Parathyroid adenoma (tissue), 2 donors: Measurements from ENCODE around the gene RAE1.

Experiments used
- H2AFZ ChIP-seq: fragments of 300-600 bp; sonication (generic); one replicate; pipeline ENCODE4 v1.7.0; 2017; ENCODE audit warnings: antibody characterized with exemption, mild to moderate bottlenecking
- H3K27ac ChIP-seq: fragments of 300-600 bp; sonication (generic); one replicate; pipeline ENCODE4 v1.7.0; 2017
- H3K27me3 ChIP-seq: fragments of 300-600 bp; sonication (generic); one replicate; pipeline ENCODE4 v1.7.0; 2017; ENCODE audit warnings: low read length; ENCODE audit not compliant: control insufficient read depth, insufficient read depth
- H3K36me3 ChIP-seq: fragments of 300-600 bp; sonication (generic); one replicate; pipeline ENCODE4 v1.7.0; 2017; ENCODE audit warnings: low read length; ENCODE audit not compliant: control insufficient read depth, insufficient read depth
- H3K4me1 ChIP-seq: fragments of 300-600 bp; sonication (generic); one replicate; pipeline ENCODE4 v1.7.0; 2017; ENCODE audit warnings: control low read depth
- H3K4me2 ChIP-seq: fragments of 300-600 bp; sonication (generic); one replicate; pipeline ENCODE4 v1.7.0; 2017; ENCODE audit warnings: low read length
- H3K4me3 ChIP-seq: fragments of 300-600 bp; sonication (generic); one replicate; pipeline ENCODE4 v1.7.0; 2017; ENCODE audit warnings: low read depth, low read length
- H3K79me2 ChIP-seq: fragments of 300-600 bp; sonication (generic); one replicate; pipeline ENCODE4 v1.7.0; 2017; ENCODE audit warnings: control low read depth
- H3K9ac ChIP-seq: fragments of 300-600 bp; sonication (generic); one replicate; pipeline ENCODE4 v1.7.0; 2017; ENCODE audit warnings: mild to moderate bottlenecking
- H3K9me3 ChIP-seq: fragments of 300-600 bp; sonication (generic); one replicate; pipeline ENCODE4 v1.7.0; 2017; ENCODE audit warnings: low read length; ENCODE audit not compliant: control insufficient read depth
- CTCF ChIP-seq: fragments of 300-600 bp; sonication (generic); IDR thresholded peaks from one replicate; pipeline ENCODE4 v1.7.0; 2017; ENCODE audit warnings: antibody characterized with exemption, mild to moderate bottlenecking
- donor health status: primary hyperparathyroidism.

Gene RAE1

DNA sequence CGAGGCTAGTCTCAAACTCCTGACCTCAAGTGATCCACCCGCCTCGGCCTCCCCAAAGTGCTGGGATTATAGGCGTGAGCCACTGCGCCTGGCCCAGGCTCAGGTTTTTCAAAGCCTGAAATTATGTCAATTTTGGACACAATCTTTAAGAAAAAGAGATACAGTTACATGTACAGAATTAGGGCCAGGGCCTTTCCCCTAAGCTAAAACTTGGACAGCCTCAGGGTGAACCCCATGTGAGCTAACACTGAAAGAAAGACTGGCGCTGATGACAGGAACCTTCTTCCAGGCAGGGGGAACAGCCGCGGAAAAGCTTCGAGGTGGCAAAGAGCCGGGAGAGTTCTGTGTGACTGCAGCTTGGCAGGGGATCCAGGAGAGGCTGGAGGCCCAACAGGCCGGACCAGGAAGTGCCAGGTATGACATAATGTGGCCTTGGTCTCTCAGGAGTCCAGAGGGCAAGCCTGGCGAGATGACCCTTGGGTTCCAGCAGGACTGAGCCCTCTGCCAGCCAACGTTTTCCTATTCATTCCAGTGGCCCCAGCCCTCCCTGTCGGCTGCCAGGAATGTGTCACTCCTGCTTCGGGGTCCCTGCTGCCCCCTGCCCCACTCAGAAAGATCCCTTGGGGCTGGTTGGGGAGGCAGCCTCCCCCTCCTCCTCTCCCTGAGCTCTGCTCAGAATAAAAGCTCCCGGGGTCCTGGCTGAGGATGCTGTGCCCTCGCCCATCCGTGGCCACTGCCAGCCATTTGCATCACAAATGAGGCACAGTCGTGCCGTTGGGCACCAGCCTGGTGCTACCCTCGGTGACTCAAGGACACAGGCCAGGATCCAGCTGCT lies 77.5 kb downstream of the RAE1 start:
- TF ChIP-seq CTCF, result no peak
- no peak overlapping the region for H3K4me3 ChIP-seq
- no peaks in the 10 kb centered on the region for H3K36me3 ChIP-seq
- no peak overlapping the region for H2AFZ ChIP-seq
- H3K4me2 ChIP-seq, result no peak overlapping the region
- no peaks in the 10 kb centered on the region for H3K27me3 ChIP-seq
- no peak overlapping the region for H3K9ac ChIP-seq
- H3K9me3 ChIP-seq, result no peaks in the 10 kb centered on the region
- H3K79me2 ChIP-seq, result no peaks in the 10 kb centered on the region
- H3K4me1 ChIP-seq, result no peaks in the 10 kb centered on the region
- no peak overlapping the region for H3K27ac ChIP-seq
